Breast epithelium (tissue), 4 donors: Measurements from ENCODE around the gene KLHL22. TPM values are rescaled to one million over a fixed set of nuclear protein-coding genes. Genes with fewer than 3 reads are reported as not detected.
A peak's percentile ranks its signal among the peaks of the same experiment; 100 is the strongest.

ENCODE experiments used
- DNase-seq, 2 donors: peaks; one replicate each; pipeline ENCODE4 v3.0.0-alpha.2; 2019; ENCODE audit warnings: low spot score in 2 of 2
- H3K27ac ChIP-seq, 2 donors: fragments of 200-600 bp; sonication (generic) in 1 of 2; one replicate each; pipeline ENCODE4 v1.5.1; 2016 to 2019; ENCODE audit warnings: mild to moderate bottlenecking in 1 of 2
- H3K27me3 ChIP-seq, 2 donors: fragments of 200-600 bp; sonication (generic) in 1 of 2; one replicate each; pipeline versions ENCODE4 v1.5.1 to v1.6.0; 2017 to 2019; ENCODE audit warnings: control low read depth in 1 of 2, mild to moderate bottlenecking in 1 of 2
- H3K36me3 ChIP-seq: fragments of 200-600 bp; one replicate; pipeline ENCODE4 v1.5.1; 2019
- H3K4me1 ChIP-seq, 2 donors: fragments of 200-600 bp; sonication (generic); one replicate each; pipeline ENCODE4 v1.5.1; 2016 to 2019; ENCODE audit warnings: control low read depth in 1 of 2
- H3K4me3 ChIP-seq, 3 donors: fragments of 200-600 bp; sonication (generic); 1 replicate in 2 of 3; 2 replicates in 1 of 3; pipeline ENCODE4 v1.5.1; 2016 to 2019; ENCODE audit warnings: mild to moderate bottlenecking in 3 of 3, moderate library complexity in 2 of 3
- H3K9me3 ChIP-seq, 2 donors: fragments of 200-600 bp; sonication (generic) in 1 of 2; one replicate each; pipeline ENCODE4 v1.5.1; 2016 to 2019; ENCODE audit warnings: control low read depth in 1 of 2
- POLR2A ChIP-seq: fragments of 450-650 bp; IDR thresholded peaks from one replicate; pipeline ENCODE4 v1.6.1; 2016; ENCODE audit warnings: antibody characterized with exemption, mild to moderate bottlenecking, moderate library complexity
- POLR2AphosphoS5 ChIP-seq, 3 donors: sonication (generic); formaldehyde crosslinking; IDR thresholded peaks; one replicate each; pipeline ENCODE4 v1.6.1; 2017; ENCODE audit warnings: antibody characterized with exemption in 3 of 3
- intact Hi-C: fragments of 100-400 bp; cut with DNase I; formaldehyde crosslinking; loops from one replicate; pipeline ENCODE4 v1.15.1; 2023; ENCODE audit warnings: low total_unique reads
- total RNA-seq, 3 donors: library from RNA; depleted of rRNA; stranded (reverse); fragments of >200 nt; gene quantifications; one replicate each; pipeline ENCODE4 v1.1.0, GENCODE V29; 2016
- TF ChIP-seq, protein P1 (sequence below), 3 donors: fragments of 450-650 bp; IDR thresholded peaks; one replicate each; pipeline ENCODE4 v1.5.1; 2016 to 2017; ENCODE audit warnings: antibody characterized with exemption in 3 of 3, mild to moderate bottlenecking in 3 of 3, moderate library complexity in 3 of 3

KLHL22 gene
- total RNA-seq, 3 donors from 2014 or later: 28.5 to 38.0 (median 35.4) TPM

DNA sequence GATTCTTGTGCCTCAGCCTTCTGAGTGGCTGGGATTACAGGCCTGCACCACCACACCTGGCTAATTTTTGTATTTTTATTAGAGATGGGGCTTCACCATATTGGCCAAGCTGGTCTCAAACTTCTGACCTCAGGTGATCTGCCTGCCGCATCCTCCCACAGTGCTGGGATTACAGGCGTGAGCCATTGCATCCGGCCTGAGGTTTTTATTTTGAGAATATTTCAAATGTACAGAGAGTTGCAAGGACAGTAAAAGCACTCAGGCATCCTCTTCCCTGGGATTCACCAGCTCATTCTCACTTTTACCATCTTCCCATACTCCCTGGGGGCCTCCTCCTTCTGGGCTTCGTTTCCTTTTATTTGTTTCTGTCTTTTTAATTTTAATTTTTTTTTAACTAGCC, 24.0 kb upstream of the KLHL22 start:
- H3K36me3 ChIP-seq: no peaks in the 10 kb centered on the region
- H3K4me3 ChIP-seq: no peak overlapping the region
- no peaks in the 10 kb centered on the region for H3K27me3 ChIP-seq
- no peak for DNase-seq
- TF ChIP-seq, protein P1, sequence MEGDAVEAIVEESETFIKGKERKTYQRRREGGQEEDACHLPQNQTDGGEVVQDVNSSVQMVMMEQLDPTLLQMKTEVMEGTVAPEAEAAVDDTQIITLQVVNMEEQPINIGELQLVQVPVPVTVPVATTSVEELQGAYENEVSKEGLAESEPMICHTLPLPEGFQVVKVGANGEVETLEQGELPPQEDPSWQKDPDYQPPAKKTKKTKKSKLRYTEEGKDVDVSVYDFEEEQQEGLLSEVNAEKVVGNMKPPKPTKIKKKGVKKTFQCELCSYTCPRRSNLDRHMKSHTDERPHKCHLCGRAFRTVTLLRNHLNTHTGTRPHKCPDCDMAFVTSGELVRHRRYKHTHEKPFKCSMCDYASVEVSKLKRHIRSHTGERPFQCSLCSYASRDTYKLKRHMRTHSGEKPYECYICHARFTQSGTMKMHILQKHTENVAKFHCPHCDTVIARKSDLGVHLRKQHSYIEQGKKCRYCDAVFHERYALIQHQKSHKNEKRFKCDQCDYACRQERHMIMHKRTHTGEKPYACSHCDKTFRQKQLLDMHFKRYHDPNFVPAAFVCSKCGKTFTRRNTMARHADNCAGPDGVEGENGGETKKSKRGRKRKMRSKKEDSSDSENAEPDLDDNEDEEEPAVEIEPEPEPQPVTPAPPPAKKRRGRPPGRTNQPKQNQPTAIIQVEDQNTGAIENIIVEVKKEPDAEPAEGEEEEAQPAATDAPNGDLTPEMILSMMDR (IDR thresholded peaks at IDR 0.05): no peak
- TF ChIP-seq POLR2AphosphoS5 (IDR thresholded peaks at IDR 0.05) (no peak), POLR2A (no peak)
- H3K27ac ChIP-seq: no peak overlapping the region
- no peaks in the 10 kb centered on the region for H3K9me3 ChIP-seq
- H3K4me1 ChIP-seq: peaks cover 0 to 5% of the 10 kb centered on the region in 2 donors
- intact Hi-C loops: loop anchor here (10.0 kb wide), 1 partner anchor 55 kb away; no protein-coding TSS in a partner anchor

DNA sequence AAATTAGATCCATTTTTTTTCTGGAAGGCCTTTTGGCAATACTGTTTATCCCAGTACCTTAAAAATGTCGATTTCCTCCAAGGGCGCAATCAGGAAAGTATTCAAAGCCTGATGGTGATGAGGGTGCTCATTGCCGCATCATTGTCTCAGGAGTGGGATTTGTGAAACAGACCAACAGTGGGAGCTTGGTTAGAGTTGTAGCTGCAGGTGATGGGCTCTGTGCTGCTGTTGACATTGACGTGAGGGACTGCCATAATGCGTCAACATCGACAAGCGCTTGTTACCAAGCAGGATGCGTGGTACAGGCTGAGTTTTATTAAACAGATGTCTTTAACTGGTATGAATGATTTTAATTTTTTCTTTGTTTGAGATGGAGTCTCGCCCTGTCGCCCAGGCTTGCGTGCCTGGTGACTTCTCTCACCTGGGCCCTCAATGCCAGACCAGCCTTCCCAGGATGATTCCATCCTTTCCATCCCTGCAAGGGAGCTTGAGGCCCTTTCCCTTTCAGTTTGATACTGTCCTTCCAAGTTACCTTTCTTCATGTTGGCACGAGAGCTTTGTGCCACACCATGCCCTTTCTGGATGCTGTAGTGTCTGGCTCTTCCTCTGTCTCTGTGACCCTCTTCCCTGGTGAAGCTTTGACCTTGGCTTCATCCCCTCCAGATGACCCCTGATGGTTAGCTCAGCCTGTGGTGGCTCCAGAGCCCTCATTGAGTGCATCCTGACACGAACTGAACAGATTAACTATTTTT, 22.4 kb upstream of the KLHL22 start:
- Histone ChIP-seq H3K9me3 (no peaks in the 10 kb centered on the region), H3K27me3 (no peaks in the 10 kb centered on the region), H3K4me3 (no peak overlapping the region), H3K36me3 (no peaks in the 10 kb centered on the region), H3K4me1 (peaks cover 0 to 5% of the 10 kb centered on the region in 2 donors), H3K27ac (no peak overlapping the region)
- no peak for DNase-seq
- no peak for TF ChIP-seq POLR2AphosphoS5 (IDR thresholded peaks at IDR 0.05)
- TF ChIP-seq, protein P1 (IDR thresholded peaks at IDR 0.05): no peak
- intact Hi-C loops: loop anchor here (10.0 kb wide), 1 partner anchor 57 kb away; no protein-coding TSS in a partner anchor

DNA sequence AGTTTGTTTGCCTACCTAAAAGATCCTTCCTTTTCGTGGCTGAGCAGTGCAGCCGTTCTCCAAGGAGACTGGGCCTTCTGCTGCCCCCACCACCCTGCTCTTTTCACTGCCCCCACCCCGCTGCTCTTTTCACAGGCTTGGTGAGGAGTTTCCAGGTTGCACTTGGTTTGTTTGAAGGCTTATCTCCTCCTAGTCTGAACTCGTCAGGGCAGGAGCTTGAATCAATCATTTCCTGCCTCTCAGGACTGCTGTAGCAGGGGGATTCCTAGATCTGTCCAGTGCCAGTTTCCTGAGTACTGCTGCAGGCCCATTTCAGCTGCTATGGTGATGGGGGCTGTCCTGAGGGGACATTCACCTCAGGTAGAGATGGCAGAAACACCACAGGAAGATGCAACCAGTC, 21.8 kb upstream of the KLHL22 start:
- H3K9me3 ChIP-seq: no peaks in the 10 kb centered on the region
- H3K27ac ChIP-seq: no peak overlapping the region
- peaks cover 0 to 5% of the 10 kb centered on the region in 2 donors for H3K4me1 ChIP-seq
- no peaks in the 10 kb centered on the region for H3K27me3 ChIP-seq
- TF ChIP-seq POLR2A (no peak), POLR2AphosphoS5 (IDR thresholded peaks at IDR 0.05) (no peak)
- TF ChIP-seq, protein P1 (IDR thresholded peaks at IDR 0.05): no peak
- DNase-seq: no peak
- intact Hi-C loops: loop anchor here (10.0 kb wide), 1 partner anchor 57 kb away; no protein-coding TSS in a partner anchor
- no peak overlapping the region for H3K4me3 ChIP-seq
- no peaks in the 10 kb centered on the region for H3K36me3 ChIP-seq

DNA sequence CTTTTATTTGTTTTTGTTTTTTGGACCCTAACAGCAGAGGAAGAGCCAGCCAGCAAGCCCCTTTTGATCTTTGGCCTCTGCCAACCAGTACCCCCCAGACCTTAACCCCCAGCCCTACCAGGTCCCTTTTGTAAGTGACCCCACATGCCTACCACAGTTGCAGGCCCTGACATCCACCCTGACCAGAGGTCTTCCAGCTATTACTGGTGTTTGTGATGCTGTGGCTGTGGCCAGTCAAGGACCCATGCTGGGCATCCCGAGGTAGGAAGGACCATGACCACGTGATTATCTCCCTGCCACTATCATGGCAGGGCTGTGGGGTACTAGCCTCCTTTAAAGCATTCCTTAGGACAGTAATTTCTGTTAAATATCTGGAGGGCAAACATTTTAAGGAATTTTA, 20.8 kb upstream of the KLHL22 start:
- Histone ChIP-seq H3K27me3 (no peaks in the 10 kb centered on the region), H3K4me3 (no peak overlapping the region), H3K4me1 (peaks cover 0 to 5% of the 10 kb centered on the region in 2 donors), H3K36me3 (no peaks in the 10 kb centered on the region), H3K27ac (no peak overlapping the region), H3K9me3 (no peaks in the 10 kb centered on the region)
- intact Hi-C loops: loop anchor here (10.0 kb wide), 1 partner anchor 58 kb away; no protein-coding TSS in a partner anchor
- TF ChIP-seq POLR2A (no peak), POLR2AphosphoS5 (IDR thresholded peaks at IDR 0.05) (no peak)
- TF ChIP-seq, protein P1 (IDR thresholded peaks at IDR 0.05): no peak
- no peak for DNase-seq

DNA sequence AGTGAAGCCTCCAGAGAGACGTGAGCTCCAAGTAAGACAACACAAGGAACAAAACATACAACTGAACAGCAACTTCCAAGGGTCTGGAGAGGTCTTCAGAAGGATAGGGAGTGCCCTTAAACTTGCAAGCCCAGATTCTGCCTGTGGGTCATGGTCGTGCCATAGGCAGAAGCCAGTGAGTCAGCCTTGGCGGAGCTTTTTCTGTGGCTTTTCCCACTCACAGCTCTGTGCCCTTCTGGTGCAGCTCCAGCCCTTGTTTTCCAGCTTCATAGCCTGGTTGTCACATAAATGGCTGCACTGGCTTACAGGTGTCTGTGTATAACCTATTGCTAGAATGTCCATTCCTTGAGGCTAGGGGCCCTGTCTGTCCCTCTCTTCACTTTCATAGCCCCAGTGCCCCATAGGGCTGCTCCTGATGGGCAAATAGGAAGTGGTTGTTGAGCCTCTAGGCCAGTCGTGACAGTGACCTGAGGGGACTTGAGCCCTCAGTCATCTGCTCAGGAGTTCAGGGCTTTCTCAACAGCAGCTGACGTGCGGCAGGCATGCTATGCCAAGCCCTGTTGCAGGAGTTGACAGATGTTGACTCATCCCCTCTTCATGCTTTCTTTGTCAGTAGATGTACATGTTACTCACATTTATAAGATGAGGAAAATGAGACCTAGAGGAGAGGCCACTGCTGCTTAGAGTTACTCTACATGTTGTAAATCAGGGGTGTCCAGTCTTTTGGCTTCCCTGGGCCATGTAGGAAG, 19.2 kb upstream of the KLHL22 start:
- intact Hi-C loops: loop anchor here (10.0 kb wide), 1 partner anchor 60 kb away; no protein-coding TSS in a partner anchor
- H3K4me1 ChIP-seq: peaks cover 2 to 12% of the 10 kb centered on the region in 2 donors

More for the DNA sequence above, 19.2 kb upstream of the KLHL22 start:
- Histone ChIP-seq H3K36me3 (no peaks in the 10 kb centered on the region), H3K27me3 (no peaks in the 10 kb centered on the region), H3K9me3 (no peaks in the 10 kb centered on the region), H3K4me3 (no peak overlapping the region), H3K27ac (peak overlapping the region; percentile 1 to 48)
- DNase-seq: no peak
- TF ChIP-seq POLR2A (no peak), POLR2AphosphoS5 (IDR thresholded peaks at IDR 0.05) (no peak)
- TF ChIP-seq, protein P1 (IDR thresholded peaks at IDR 0.05): no peak
